Neural progenitor cell (in vitro differentiated cells): ENCODE data around the gene JDP2. TPM values are rescaled to one million over a fixed set of nuclear protein-coding genes. Genes with fewer than 3 reads are reported as not detected.

Experiments used
- DNase-seq: peaks from one replicate; pipeline ENCODE4 v3.0.0-alpha.2; 2016; ENCODE audit warnings: low spot score
- H2AFZ ChIP-seq: fragments of 200-600 bp; sonication (generic); replicated peaks from 2 replicates; pipeline ENCODE4 v1.6.1; 2016; ENCODE audit warnings: antibody characterized with exemption
- H3F3A ChIP-seq: fragments of 200-600 bp; sonication (generic); 2 replicates; pipeline ENCODE4 v1.6.1; 2016; ENCODE audit warnings: antibody characterized with exemption, low read depth
- H3K27ac ChIP-seq: fragments of 200-600 bp; sonication (generic); 2 replicates; pipeline ENCODE4 v1.5.1; 2016; ENCODE audit warnings: mild to moderate bottlenecking
- H3K27me3 ChIP-seq: fragments of 200-600 bp; sonication (generic); 2 replicates; pipeline ENCODE4 v1.6.1; 2016; ENCODE audit warnings: mild to moderate bottlenecking, moderate library complexity
- H3K36me3 ChIP-seq: fragments of 200-600 bp; sonication (generic); 2 replicates; pipeline ENCODE4 v1.5.1; 2016
- H3K4me1 ChIP-seq: fragments of 200-600 bp; sonication (generic); 2 replicates; pipeline ENCODE4 v1.6.1; 2016; ENCODE audit warnings: mixed run types
- H3K4me2 ChIP-seq: fragments of 200-600 bp; sonication (generic); 2 replicates; pipeline ENCODE4 v1.6.1; 2016
- H3K4me3 ChIP-seq: fragments of 200-600 bp; sonication (generic); 2 replicates; pipeline ENCODE4 v1.5.1; 2016
- H3K79me2 ChIP-seq: fragments of 200-600 bp; sonication (generic); 2 replicates; pipeline ENCODE4 v1.6.1; 2016; ENCODE audit warnings: low read depth
- H3K9ac ChIP-seq: fragments of 200-600 bp; sonication (generic); 2 replicates; pipeline ENCODE4 v1.6.1; 2016
- H3K9me3 ChIP-seq: fragments of 200-600 bp; sonication (generic); 2 replicates; pipeline ENCODE4 v1.5.1; 2016; ENCODE audit warnings: low read depth
- H4K20me1 ChIP-seq: fragments of 200-600 bp; sonication (generic); 2 replicates; pipeline ENCODE4 v1.6.1; 2016; ENCODE audit warnings: low read depth
- H3K27ac Mint-ChIP-seq: 3 replicates; pipeline ENCODE4 v1.8.0; 2021; ENCODE audit warnings: mixed read lengths
- H3K27me3 Mint-ChIP-seq: 2 replicates; pipeline ENCODE4 v1.8.0; 2022; ENCODE audit warnings: low read depth, mild to moderate bottlenecking, inconsistent platforms, moderate library complexity, mixed read lengths; ENCODE audit not compliant: insufficient read depth
- H3K36me3 Mint-ChIP-seq: 3 replicates; pipeline ENCODE4 v1.8.0; 2021; ENCODE audit warnings: mixed read lengths
- H3K4me1 Mint-ChIP-seq: 3 replicates; pipeline ENCODE4 v1.8.0; 2021; ENCODE audit warnings: mixed read lengths
- H3K4me3 Mint-ChIP-seq: 3 replicates; pipeline ENCODE4 v1.8.0; 2021; ENCODE audit warnings: mild to moderate bottlenecking, moderate library complexity, mixed read lengths
- H3K9me3 Mint-ChIP-seq: 3 replicates; pipeline ENCODE4 v1.8.0; 2020; ENCODE audit warnings: mixed read lengths
- CTCF ChIP-seq: fragments of 200-600 bp; sonication (generic); IDR thresholded peaks from 2 replicates; pipeline ENCODE4 v1.5.1; 2017; ENCODE audit warnings: antibody characterized with exemption, mild to moderate bottlenecking
- EZH2 ChIP-seq: fragments of 200-600 bp; sonication (generic); IDR thresholded peaks from 2 replicates; pipeline ENCODE4 v1.6.1; 2017; ENCODE audit warnings: antibody characterized with exemption, mild to moderate bottlenecking, moderate library complexity
- EZH2phosphoT487 ChIP-seq: fragments of 200-600 bp; sonication (generic); IDR thresholded peaks from 2 replicates; pipeline ENCODE4 v1.6.1; 2017; ENCODE audit warnings: antibody characterized with exemption
- total RNA-seq: library from RNA; depleted of rRNA; stranded (reverse); fragments of >200 nt; gene quantifications from 2 replicates; pipeline ENCODE4 v1.2.3, GENCODE V29; 2015; ENCODE audit warnings: low replicate concordance

Gene JDP2
- total RNA-seq, 1 donor from 2014 or later = 2.5 TPM

DNA sequence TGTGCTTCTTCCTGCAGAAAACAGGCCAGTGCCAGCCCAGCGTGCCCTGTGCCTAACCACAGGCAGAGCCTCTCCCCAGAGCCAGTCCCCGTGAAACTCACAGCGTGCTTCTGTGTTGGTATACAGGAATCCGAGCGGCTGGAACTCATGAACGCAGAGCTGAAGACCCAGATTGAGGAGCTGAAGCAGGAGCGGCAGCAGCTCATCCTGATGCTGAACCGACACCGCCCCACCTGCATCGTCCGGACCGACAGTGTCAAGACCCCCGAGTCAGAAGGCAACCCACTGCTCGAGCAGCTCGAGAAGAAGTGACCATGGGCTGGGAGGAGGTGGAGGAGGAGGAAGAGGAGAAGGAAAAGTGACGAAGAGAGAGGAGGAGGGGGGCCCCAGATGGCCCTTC is 41.3 kb downstream of the JDP2 start:
- Histone ChIP-seq H3K9me3 (no peaks in the 10 kb centered on the region), H3K4me2 (no peak overlapping the region), H3F3A (no peaks in the 10 kb centered on the region), H3K4me3 (no peak overlapping the region), H3K4me1 (no peaks in the 10 kb centered on the region), H3K27me3 (no peaks in the 10 kb centered on the region), H3K9ac (no peak overlapping the region), H4K20me1 (no peaks in the 10 kb centered on the region), H3K79me2 (no peaks in the 10 kb centered on the region), H3K27ac (no peak overlapping the region), H3K36me3 (no peaks in the 10 kb centered on the region), H2AFZ (no peak overlapping the region)
- Mint-ChIP-seq H3K36me3 (no peaks in the 10 kb centered on the region), H3K27me3 (peaks cover 6% of the 10 kb centered on the region), H3K27ac (no peak overlapping the region), H3K4me3 (no peak overlapping the region), H3K9me3 (no peaks in the 10 kb centered on the region), H3K4me1 (no peaks in the 10 kb centered on the region)
- DNase-seq = no peak
- no peak for TF ChIP-seq CTCF
- TF ChIP-seq EZH2phosphoT487 = no peak
- TF ChIP-seq EZH2 = no peak

- H3K36me3 Mint-ChIP-seq = no peaks in the 10 kb centered on the region
- H3K9me3 ChIP-seq = no peaks in the 10 kb centered on the region
- H3K27me3 ChIP-seq = no peaks in the 10 kb centered on the region
- H3K4me3 Mint-ChIP-seq = no peak overlapping the region
- H3K4me1 ChIP-seq = no peaks in the 10 kb centered on the region
- H2AFZ ChIP-seq = no peak overlapping the region
- no peak overlapping the region for H3K4me3 ChIP-seq
- H3K9me3 Mint-ChIP-seq = no peaks in the 10 kb centered on the region
- H3K27me3 Mint-ChIP-seq = peaks cover 6% of the 10 kb centered on the region
- no peak for DNase-seq
- H3F3A ChIP-seq = no peaks in the 10 kb centered on the region
- no peak overlapping the region for H3K9ac ChIP-seq
- H3K4me1 Mint-ChIP-seq = no peaks in the 10 kb centered on the region
- H3K27ac ChIP-seq = no peak overlapping the region
- H4K20me1 ChIP-seq = no peaks in the 10 kb centered on the region
- TF ChIP-seq EZH2phosphoT487 (no peak), CTCF (no peak), EZH2 (no peak)
- no peak overlapping the region for H3K4me2 ChIP-seq
- no peaks in the 10 kb centered on the region for H3K79me2 ChIP-seq
- H3K27ac Mint-ChIP-seq = no peak overlapping the region
- no peaks in the 10 kb centered on the region for H3K36me3 ChIP-seq
These were observed 41.9 kb downstream of the JDP2 start for GRCh38 chr14:75469606-75470237.

DNA sequence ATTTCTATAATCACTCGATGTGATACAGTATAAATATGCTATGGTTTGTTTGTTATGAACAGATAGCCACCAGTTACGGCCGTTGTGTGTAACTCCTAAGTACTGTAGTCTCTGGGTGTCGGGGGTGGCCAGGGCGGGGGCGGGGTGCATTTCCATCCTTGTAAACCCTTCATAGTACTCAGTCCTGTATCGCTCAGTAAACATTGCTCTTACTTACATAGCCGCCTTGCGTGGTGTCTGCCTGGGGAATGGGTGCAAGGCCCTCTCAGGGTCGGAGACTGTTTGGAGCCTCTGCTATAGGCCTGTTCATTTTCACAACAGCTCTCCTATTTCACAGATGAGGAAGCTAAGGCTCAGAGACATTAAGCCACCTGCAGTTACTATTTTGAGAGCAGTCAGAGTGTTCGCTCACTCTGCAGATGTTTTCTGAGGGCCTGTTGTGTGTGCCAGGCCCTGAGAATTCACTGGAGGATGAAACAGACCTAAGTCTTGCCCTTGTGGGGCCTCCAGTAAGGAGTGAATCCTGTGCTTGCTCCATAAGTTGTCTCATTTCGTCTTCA is 42.5 kb downstream of the JDP2 start:
- DNase-seq = no peak
- H3K4me3 Mint-ChIP-seq = no peak overlapping the region
- H3K36me3 ChIP-seq = no peaks in the 10 kb centered on the region
- H3K4me1 ChIP-seq = no peaks in the 10 kb centered on the region
- H3K4me1 Mint-ChIP-seq = no peaks in the 10 kb centered on the region
- no peaks in the 10 kb centered on the region for H3F3A ChIP-seq
- peaks cover 6% of the 10 kb centered on the region for H3K27me3 Mint-ChIP-seq
- no peaks in the 10 kb centered on the region for H4K20me1 ChIP-seq
- no peaks in the 10 kb centered on the region for H3K9me3 ChIP-seq
- TF ChIP-seq CTCF = no peak
- no peak for TF ChIP-seq EZH2
- TF ChIP-seq EZH2phosphoT487 = no peak
- H2AFZ ChIP-seq = no peak overlapping the region
- H3K27ac ChIP-seq = no peak overlapping the region
- no peaks in the 10 kb centered on the region for H3K9me3 Mint-ChIP-seq
- no peak overlapping the region for H3K27ac Mint-ChIP-seq
- H3K36me3 Mint-ChIP-seq = no peaks in the 10 kb centered on the region
- no peak overlapping the region for H3K4me3 ChIP-seq
- no peaks in the 10 kb centered on the region for H3K79me2 ChIP-seq
- no peaks in the 10 kb centered on the region for H3K27me3 ChIP-seq
- H3K4me2 ChIP-seq = no peak overlapping the region
- H3K9ac ChIP-seq = no peak overlapping the region
